GM21576 (cell line): ENCODE measurements around the gene HS1BP3.

Experiments
- ATAC-seq: cut with Tn5 transposase; IDR thresholded peaks from one replicate; pipeline ENCODE4 v1.9.1; 2021; ENCODE audit warnings: mild to moderate bottlenecking, moderate library complexity; ENCODE audit not compliant: unreplicated experiment

Gene HS1BP3

GRCh38 chr2:20574930-20575329 lies 76.0 kb downstream of the HS1BP3 start:
- no peak for ATAC-seq

GRCh38 chr2:20574423-20574911 lies 76.4 kb downstream of the HS1BP3 start:
- ATAC-seq, result no peak

GRCh38 chr2:20573620-20574422 lies 77.1 kb downstream of the HS1BP3 start:
- no peak for ATAC-seq

- ATAC-seq, result no peak
Observed at GRCh38 chr2:20572221-20572620, 78.7 kb downstream of the HS1BP3 start.

- no peak for ATAC-seq
Observed at GRCh38 chr2:20571644-20572215, 79.2 kb downstream of the HS1BP3 start.

- no peak for ATAC-seq
Observed at GRCh38 chr2:20571231-20571630, 79.7 kb downstream of the HS1BP3 start.

- no peak for ATAC-seq
Observed at GRCh38 chr2:20570249-20570648, 80.6 kb downstream of the HS1BP3 start.

GRCh38 chr2:20569464-20570223 lies 81.3 kb downstream of the HS1BP3 start:
- ATAC-seq, result no peak

GRCh38 chr2:20568501-20569463 lies 82.1 kb downstream of the HS1BP3 start:
- ATAC-seq, result no peak

- ATAC-seq, result no peak
Observed at GRCh38 chr2:20567926-20568179, 83.0 kb downstream of the HS1BP3 start.
